Natural killer cell (primary cell): Measurements from ENCODE around the gene NEO1. TPM values are rescaled to one million over a fixed set of nuclear protein-coding genes. Genes with fewer than 3 reads are reported as not detected.

Source experiments
- ATAC-seq, 3 donors: fragments of 150-1000 bp in 2 of 3; fragments of 200-7000 bp in 1 of 3; cut with Tn5 transposase; 1 replicate in 1 of 3; 2 replicates in 2 of 3; pipeline ENCODE4 v1.10.0; 2021; ENCODE audit warnings: mild to moderate bottlenecking in 2 of 3, moderate library complexity in 2 of 3
- DNase-seq, 2 donors: peaks; one replicate each; pipeline versions ENCODE4 v3.0.0 to v3.0.0-alpha.2; 2013 to 2021; ENCODE audit warnings: mixed read lengths in 1 of 2
- H3K27ac ChIP-seq: one replicate; pipeline ENCODE4 v1.5.1; 2013; ENCODE audit warnings: mild to moderate bottlenecking, low read length
- H3K27me3 ChIP-seq: one replicate; pipeline ENCODE4 v1.6.1; 2013; ENCODE audit warnings: low read length; ENCODE audit not compliant: control insufficient read depth, insufficient read depth
- H3K36me3 ChIP-seq: one replicate; pipeline ENCODE4 v1.6.1; 2013; ENCODE audit warnings: low read length; ENCODE audit not compliant: control insufficient read depth, insufficient read depth
- H3K4me1 ChIP-seq: one replicate; pipeline ENCODE4 v1.6.1; 2013; ENCODE audit warnings: low read length; ENCODE audit not compliant: control insufficient read depth, insufficient read depth
- H3K4me3 ChIP-seq: one replicate; pipeline ENCODE4 v1.5.1; 2013; ENCODE audit warnings: low read length
- H3K9me3 ChIP-seq: one replicate; pipeline ENCODE4 v1.6.1; 2013; ENCODE audit warnings: low read length; ENCODE audit not compliant: control insufficient read depth, insufficient read depth
- H3K27ac Mint-ChIP-seq, 2 donors: one replicate each; pipeline ENCODE4 v1.8.0; 2022; ENCODE audit warnings: mild to moderate bottlenecking in 2 of 2, mixed read lengths in 2 of 2, moderate library complexity in 1 of 2
- H3K27me3 Mint-ChIP-seq, 2 donors: one replicate each; pipeline ENCODE4 v1.8.0; 2022; ENCODE audit warnings: low read depth in 2 of 2, mixed read lengths in 2 of 2
- H3K36me3 Mint-ChIP-seq: one replicate; pipeline ENCODE4 v1.8.0; 2022; ENCODE audit warnings: mixed read lengths
- H3K4me1 Mint-ChIP-seq, 2 donors: one replicate each; pipeline ENCODE4 v1.8.0; 2022; ENCODE audit warnings: mixed read lengths in 2 of 2
- H3K4me3 Mint-ChIP-seq: one replicate; pipeline ENCODE4 v1.8.0; 2022; ENCODE audit warnings: mild to moderate bottlenecking, moderate library complexity, mixed read lengths
- H3K9me3 Mint-ChIP-seq, 2 donors: one replicate each; pipeline ENCODE4 v1.8.0; 2022; ENCODE audit warnings: mixed read lengths in 2 of 2
- WGBS: methylation state at CpG from one replicate; pipeline ENCODE4 v1.1.7; 2013; ENCODE audit warnings: missing lambda C conversion rate; ENCODE audit not compliant: insufficient coverage; 5-methylcytosine and 5-hydroxymethylcytosine counted together
- intact Hi-C: fragments of 100-400 bp; cut with micrococcal nuclease; formaldehyde crosslinking; loops from one replicate; pipeline ENCODE4 v1.14.2; 2022
- total RNA-seq, 4 donors: library from RNA; stranded (reverse); fragments of 120-200 nt in 1 of 4; gene quantifications; one replicate each; pipeline versions ENCODE4 v1.2.3 to v1.2.4, GENCODE V29; 2013 to 2022
- TF ChIP-seq, protein P1 (sequence below): fragments of 200-600 bp; IDR thresholded peaks from one replicate; pipeline ENCODE4 v1.8.0; 2022; ENCODE audit warnings: antibody characterized with exemption

The NEO1 gene
- total RNA-seq, 3 donors from 2014 or later (not counting 1 experiment from before 2014, with no cell fraction given) = 16.3 to 19.0 (median 17.4) TPM

DNA sequence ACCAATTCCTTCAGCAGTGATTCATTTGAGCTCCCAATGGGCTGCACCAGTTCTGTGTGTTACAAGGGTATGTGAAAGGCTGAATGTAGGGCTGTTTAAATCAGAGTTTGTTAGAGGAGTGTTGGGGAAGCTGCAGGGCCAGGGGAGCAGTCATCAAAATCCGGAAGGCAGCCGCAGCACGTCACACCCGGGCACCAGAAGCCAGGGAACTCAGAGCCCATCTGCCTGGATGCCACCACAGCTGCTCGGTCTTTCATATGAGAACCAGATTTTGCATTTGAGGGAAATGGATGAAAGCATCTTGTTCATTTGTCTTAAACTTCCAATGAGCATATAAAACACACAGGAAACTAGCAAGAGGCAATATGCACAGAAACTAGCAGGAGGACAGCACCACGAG lies 24.2 kb upstream of the NEO1 start:
- peaks cover 26% of the 10 kb centered on the region in 2 donors for H3K27me3 Mint-ChIP-seq
- TF ChIP-seq, protein P1, sequence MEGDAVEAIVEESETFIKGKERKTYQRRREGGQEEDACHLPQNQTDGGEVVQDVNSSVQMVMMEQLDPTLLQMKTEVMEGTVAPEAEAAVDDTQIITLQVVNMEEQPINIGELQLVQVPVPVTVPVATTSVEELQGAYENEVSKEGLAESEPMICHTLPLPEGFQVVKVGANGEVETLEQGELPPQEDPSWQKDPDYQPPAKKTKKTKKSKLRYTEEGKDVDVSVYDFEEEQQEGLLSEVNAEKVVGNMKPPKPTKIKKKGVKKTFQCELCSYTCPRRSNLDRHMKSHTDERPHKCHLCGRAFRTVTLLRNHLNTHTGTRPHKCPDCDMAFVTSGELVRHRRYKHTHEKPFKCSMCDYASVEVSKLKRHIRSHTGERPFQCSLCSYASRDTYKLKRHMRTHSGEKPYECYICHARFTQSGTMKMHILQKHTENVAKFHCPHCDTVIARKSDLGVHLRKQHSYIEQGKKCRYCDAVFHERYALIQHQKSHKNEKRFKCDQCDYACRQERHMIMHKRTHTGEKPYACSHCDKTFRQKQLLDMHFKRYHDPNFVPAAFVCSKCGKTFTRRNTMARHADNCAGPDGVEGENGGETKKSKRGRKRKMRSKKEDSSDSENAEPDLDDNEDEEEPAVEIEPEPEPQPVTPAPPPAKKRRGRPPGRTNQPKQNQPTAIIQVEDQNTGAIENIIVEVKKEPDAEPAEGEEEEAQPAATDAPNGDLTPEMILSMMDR = no peak
- intact Hi-C loops = no loop called here
- no peaks in the 10 kb centered on the region for H3K27me3 ChIP-seq
- DNase-seq (no peak), ATAC-seq (no peak)
- no peak overlapping the region for H3K27ac Mint-ChIP-seq
- no peaks in the 10 kb centered on the region for H3K36me3 ChIP-seq
- no peak overlapping the region for H3K27ac ChIP-seq
- no peaks in the 10 kb centered on the region for H3K4me1 ChIP-seq
- H3K4me3 ChIP-seq = no peak overlapping the region
- WGBS = 86% methylated on average over 6 of the region's 6 CpGs
- no peaks in the 10 kb centered on the region for H3K9me3 ChIP-seq
- no peaks in the 10 kb centered on the region for H3K36me3 Mint-ChIP-seq
- no peak overlapping the region for H3K4me3 Mint-ChIP-seq
- no peaks in the 10 kb centered on the region for H3K9me3 Mint-ChIP-seq
- H3K4me1 Mint-ChIP-seq = no peaks in the 10 kb centered on the region

DNA sequence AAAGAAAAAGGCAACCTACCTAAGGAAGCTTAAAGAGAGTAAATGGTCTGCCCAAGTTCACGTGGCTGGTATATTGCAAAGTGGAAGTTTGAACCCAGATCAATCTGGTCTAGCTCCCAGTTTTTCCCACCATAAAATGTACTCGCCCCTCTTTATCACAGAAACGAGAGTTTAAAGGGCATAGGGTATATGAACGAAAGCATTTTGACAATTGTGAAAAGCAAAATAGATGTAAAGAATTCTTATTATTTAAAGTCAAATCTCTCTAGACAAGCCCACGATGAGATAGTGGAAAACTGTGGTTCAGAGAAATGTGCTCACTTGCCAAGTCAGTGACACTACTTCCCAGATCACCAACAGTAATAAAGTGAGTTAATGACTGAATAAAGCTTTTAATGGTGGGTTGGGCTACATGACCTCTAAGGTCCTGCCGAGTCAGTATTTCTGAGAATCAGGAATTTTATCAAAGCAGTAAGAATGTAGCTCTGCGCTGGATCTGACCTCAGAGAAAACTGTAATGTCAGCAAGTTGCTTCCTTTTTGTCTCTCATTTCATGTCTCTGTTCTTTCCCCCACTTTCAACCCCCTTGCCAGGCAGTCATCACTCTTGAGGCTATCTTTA lies 23.3 kb upstream of the NEO1 start:
- H3K9me3 ChIP-seq = no peaks in the 10 kb centered on the region
- no peak overlapping the region for H3K4me3 Mint-ChIP-seq
- no peak for DNase-seq
- no peaks in the 10 kb centered on the region for H3K36me3 ChIP-seq
- no peaks in the 10 kb centered on the region for H3K4me1 ChIP-seq
- intact Hi-C loops = no loop called here
- H3K4me3 ChIP-seq = no peak overlapping the region
- TF ChIP-seq, protein P1 = no peak
- WGBS = 67% methylated on average over 3 of the region's 7 CpGs
- no peaks in the 10 kb centered on the region for H3K4me1 Mint-ChIP-seq
- no peaks in the 10 kb centered on the region for H3K9me3 Mint-ChIP-seq
- no peak overlapping the region for H3K27ac Mint-ChIP-seq
- no peaks in the 10 kb centered on the region for H3K27me3 ChIP-seq
- H3K36me3 Mint-ChIP-seq = no peaks in the 10 kb centered on the region
- ATAC-seq = no peak
- H3K27ac ChIP-seq = no peak overlapping the region
- H3K27me3 Mint-ChIP-seq = peaks cover 26 to 28% of the 10 kb centered on the region in 2 donors

DNA sequence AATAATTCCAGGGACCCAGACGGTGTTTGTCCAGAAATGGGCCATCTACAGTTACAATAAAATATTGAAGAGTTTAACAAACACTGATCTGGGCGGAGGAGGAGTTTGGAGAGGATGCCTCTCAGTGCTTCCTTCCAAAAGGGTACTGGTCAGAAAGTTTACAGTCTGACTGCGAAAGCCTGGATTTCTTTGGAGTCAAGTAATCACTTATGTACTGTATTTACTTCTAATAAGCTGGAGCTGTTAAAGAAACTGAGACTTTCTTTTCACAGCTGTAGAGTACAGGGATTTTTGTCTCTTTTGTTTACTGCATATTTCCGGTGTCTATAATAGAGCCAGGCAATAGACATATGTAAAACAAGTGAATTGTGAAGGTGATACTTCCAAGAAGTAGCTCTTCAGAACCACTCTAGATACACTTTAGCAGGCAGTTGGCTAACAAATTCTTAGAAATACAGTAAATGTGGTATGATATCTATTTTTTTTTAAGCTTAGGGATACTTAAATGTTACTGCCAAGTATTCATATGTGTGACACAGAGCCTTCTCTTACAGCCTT lies 22.1 kb upstream of the NEO1 start:
- intact Hi-C loops = no loop called here
- whole genome bisulfite sequencing = 89% methylated on average over 4 of the region's 4 CpGs

More for the DNA sequence above, 22.1 kb upstream of the NEO1 start:
- H3K4me1 Mint-ChIP-seq = no peaks in the 10 kb centered on the region
- H3K27me3 ChIP-seq = no peaks in the 10 kb centered on the region
- no peaks in the 10 kb centered on the region for H3K36me3 ChIP-seq
- TF ChIP-seq, protein P1 = no peak
- no peaks in the 10 kb centered on the region for H3K4me1 ChIP-seq
- H3K4me3 Mint-ChIP-seq = no peak overlapping the region
- H3K27me3 Mint-ChIP-seq = peaks cover 26 to 29% of the 10 kb centered on the region in 2 donors
- ATAC-seq (no peak), DNase-seq (no peak)
- no peak overlapping the region for H3K27ac ChIP-seq
- no peaks in the 10 kb centered on the region for H3K9me3 ChIP-seq
- no peaks in the 10 kb centered on the region for H3K9me3 Mint-ChIP-seq
- H3K4me3 ChIP-seq = no peak overlapping the region
- H3K27ac Mint-ChIP-seq = no peak overlapping the region
- no peaks in the 10 kb centered on the region for H3K36me3 Mint-ChIP-seq
